ENCODE data around the gene TSPAN14. TPM values are rescaled to one million over a fixed set of nuclear protein-coding genes. Genes with fewer than 3 reads are reported as not detected.
A peak's percentile ranks its signal among the peaks of the same experiment; 100 is the strongest.

Gene TSPAN14
- polyA plus RNA-seq, 3 donors: 123 to 160 (median 146) TPM

DNA sequence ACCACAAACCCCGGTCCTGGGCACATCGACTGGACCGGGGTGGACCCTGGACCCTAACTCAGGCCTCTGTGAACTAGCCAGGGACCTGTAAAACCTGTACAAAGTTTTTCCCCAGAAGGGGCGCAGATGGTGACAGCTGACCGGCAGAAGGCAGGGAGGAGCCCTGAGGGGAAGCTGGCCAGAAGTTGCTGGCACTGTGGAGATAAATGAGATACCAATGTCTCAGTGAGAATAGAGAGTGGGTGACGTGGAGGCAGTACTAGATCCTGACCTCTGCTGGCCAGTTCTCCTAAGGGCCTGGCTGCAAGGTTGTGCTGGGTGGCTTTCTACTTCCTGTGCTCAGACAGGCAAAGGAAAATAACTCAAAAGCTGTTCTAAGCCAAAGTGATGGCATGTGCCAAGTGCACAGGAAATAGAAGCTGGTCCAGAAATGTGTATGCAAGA is 10.6 kb upstream of the TSPAN14 start:
- intact Hi-C loops (cut with micrococcal nuclease): loop anchor here in 1 of 2 donors (10.0 kb wide), 1 partner anchor 481 kb away; no protein-coding TSS in a partner anchor
- Histone ChIP-seq H3K9ac (ENCODE audit: insufficient read depth, low read length, poor library complexity, severe bottlenecking) (no peak overlapping the region), H3K27ac (ENCODE audit: low read depth in 1 of 2, low read length in 2 of 2) (no peak overlapping the region), H3K36me3 (replicated peaks in 1 of 2; ENCODE audit: control insufficient read depth in 1 of 2, insufficient read depth in 2 of 2, low read length in 2 of 2) (no peaks in the 10 kb centered on the region), H3K4me1 (ENCODE audit: control insufficient read depth in 1 of 2, insufficient read depth in 2 of 2, low read length in 2 of 2) (peaks cover 21 to 34% of the 10 kb centered on the region in 2 donors), H3K4me2 (replicated peaks; ENCODE audit: extremely low read depth, low read length, poor library complexity, severe bottlenecking) (no peak overlapping the region), H4K20me1 (ENCODE audit: insufficient read depth, low read length) (no peaks in the 10 kb centered on the region), H3K79me2 (ENCODE audit: insufficient read depth, low read length) (no peaks in the 10 kb centered on the region), H3K27me3 (ENCODE audit: control insufficient read depth in 2 of 2, insufficient read depth in 2 of 2, low read length in 2 of 2) (no peaks in the 10 kb centered on the region), H2AFZ (ENCODE audit: insufficient read depth, low read depth, low read length, poor library complexity, severe bottlenecking) (no peak overlapping the region), H3K4me3 (replicated peaks in 1 of 3; ENCODE audit: low read depth in 2 of 3, low read length in 3 of 3) (no peak overlapping the region), H3K9me3 (replicated peaks in 1 of 2; ENCODE audit: control insufficient read depth in 1 of 2, insufficient read depth in 1 of 2, low read length in 2 of 2) (no peaks in the 10 kb centered on the region)
- DNase-seq: peak in 2 of 3 donors; percentile 26 to 41
- WGBS (ENCODE audit: insufficient coverage): 23% methylated on average over 4 of the region's 6 CpGs
- TF ChIP-seq, protein P1, sequence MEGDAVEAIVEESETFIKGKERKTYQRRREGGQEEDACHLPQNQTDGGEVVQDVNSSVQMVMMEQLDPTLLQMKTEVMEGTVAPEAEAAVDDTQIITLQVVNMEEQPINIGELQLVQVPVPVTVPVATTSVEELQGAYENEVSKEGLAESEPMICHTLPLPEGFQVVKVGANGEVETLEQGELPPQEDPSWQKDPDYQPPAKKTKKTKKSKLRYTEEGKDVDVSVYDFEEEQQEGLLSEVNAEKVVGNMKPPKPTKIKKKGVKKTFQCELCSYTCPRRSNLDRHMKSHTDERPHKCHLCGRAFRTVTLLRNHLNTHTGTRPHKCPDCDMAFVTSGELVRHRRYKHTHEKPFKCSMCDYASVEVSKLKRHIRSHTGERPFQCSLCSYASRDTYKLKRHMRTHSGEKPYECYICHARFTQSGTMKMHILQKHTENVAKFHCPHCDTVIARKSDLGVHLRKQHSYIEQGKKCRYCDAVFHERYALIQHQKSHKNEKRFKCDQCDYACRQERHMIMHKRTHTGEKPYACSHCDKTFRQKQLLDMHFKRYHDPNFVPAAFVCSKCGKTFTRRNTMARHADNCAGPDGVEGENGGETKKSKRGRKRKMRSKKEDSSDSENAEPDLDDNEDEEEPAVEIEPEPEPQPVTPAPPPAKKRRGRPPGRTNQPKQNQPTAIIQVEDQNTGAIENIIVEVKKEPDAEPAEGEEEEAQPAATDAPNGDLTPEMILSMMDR (IDR thresholded peaks at IDR 0.05): peak; percentile 37
- Mint-ChIP-seq H3K36me3 (no peaks in the 10 kb centered on the region), H3K27me3 (ENCODE audit: low read depth in 3 of 3) (peaks cover 2 to 5% (median 2%) of the 10 kb centered on the region in 3 donors), H3K27ac (peak overlapping the region in 1 of 7 donors; percentile 73), H3K4me1 (peaks cover 33% of the 10 kb centered on the region), H3K9me3 (peaks cover 0 to 2% (median 0%) of the 10 kb centered on the region in 7 donors), H3K4me3 (no peak overlapping the region)

- Histone ChIP-seq H3K4me2 (replicated peaks; ENCODE audit: extremely low read depth, low read length, poor library complexity, severe bottlenecking) (no peak overlapping the region), H3K9ac (ENCODE audit: insufficient read depth, low read length, poor library complexity, severe bottlenecking) (no peak overlapping the region), H3K36me3 (replicated peaks in 1 of 2; ENCODE audit: control insufficient read depth in 1 of 2, insufficient read depth in 2 of 2, low read length in 2 of 2) (no peaks in the 10 kb centered on the region), H3K4me1 (ENCODE audit: control insufficient read depth in 1 of 2, insufficient read depth in 2 of 2, low read length in 2 of 2) (peaks cover 26 to 40% of the 10 kb centered on the region in 2 donors), H2AFZ (ENCODE audit: insufficient read depth, low read depth, low read length, poor library complexity, severe bottlenecking) (no peak overlapping the region), H3K27me3 (ENCODE audit: control insufficient read depth in 2 of 2, insufficient read depth in 2 of 2, low read length in 2 of 2) (no peaks in the 10 kb centered on the region), H3K27ac (ENCODE audit: low read depth in 1 of 2, low read length in 2 of 2) (no peak overlapping the region), H3K4me3 (replicated peaks in 1 of 3; ENCODE audit: low read depth in 2 of 3, low read length in 3 of 3) (no peak overlapping the region), H3K9me3 (replicated peaks in 1 of 2; ENCODE audit: control insufficient read depth in 1 of 2, insufficient read depth in 1 of 2, low read length in 2 of 2) (no peaks in the 10 kb centered on the region), H4K20me1 (ENCODE audit: insufficient read depth, low read length) (no peaks in the 10 kb centered on the region), H3K79me2 (ENCODE audit: insufficient read depth, low read length) (no peaks in the 10 kb centered on the region)
- Mint-ChIP-seq H3K4me3 (no peak overlapping the region), H3K36me3 (no peaks in the 10 kb centered on the region), H3K4me1 (peaks cover 39% of the 10 kb centered on the region), H3K9me3 (peaks cover 0 to 2% (median 0%) of the 10 kb centered on the region in 7 donors), H3K27ac (peak overlapping the region in 4 of 7 donors; percentile 43 to 75 (median 58)), H3K27me3 (ENCODE audit: low read depth in 3 of 3) (peaks cover 2 to 5% (median 2%) of the 10 kb centered on the region in 3 donors)
- no peak for DNase-seq
- TF ChIP-seq, protein P1 (IDR thresholded peaks at IDR 0.05): no peak
- intact Hi-C loops (cut with micrococcal nuclease): loop anchor here (2.0 to 10.0 kb wide), 3 partner anchors 61 to 481 kb away; no protein-coding TSS in a partner anchor
- 76% methylated on average over 2 of the region's 2 CpGs for WGBS (ENCODE audit: insufficient coverage)
Measured at GRCh38 chr10:80444124-80444523, 10.0 kb upstream of the TSPAN14 start.

Data from CD14-positive monocyte (primary cell).